Activated CD4-positive, alpha-beta T cell treated with anti-CD3 and anti-CD28 coated beads, Interleukin-2, amount 10 ng/mL, durations not matched to agents 24 days and 14 days (primary cell): ENCODE results near the gene UBE2G2. TPM values are rescaled to one million over a fixed set of nuclear protein-coding genes. Genes with fewer than 3 reads are reported as not detected.

ENCODE experiments used
- DNase-seq: peaks from one replicate; pipeline ENCODE4 v3.0.0; 2022
- H3K27ac Mint-ChIP-seq: one replicate; pipeline ENCODE4 v1.8.0; 2022; ENCODE audit warnings: mild to moderate bottlenecking, mixed read lengths
- H3K27me3 Mint-ChIP-seq: one replicate; pipeline ENCODE4 v1.8.0; 2022; ENCODE audit warnings: mixed read lengths
- H3K36me3 Mint-ChIP-seq: one replicate; pipeline ENCODE4 v1.8.0; 2022; ENCODE audit warnings: low read depth, mild to moderate bottlenecking, mixed read lengths
- H3K4me1 Mint-ChIP-seq: one replicate; pipeline ENCODE4 v1.8.0; 2021; ENCODE audit warnings: mixed read lengths
- H3K4me3 Mint-ChIP-seq: one replicate; pipeline ENCODE4 v1.8.0; 2022; ENCODE audit warnings: mild to moderate bottlenecking, moderate library complexity, mixed read lengths
- H3K9me3 Mint-ChIP-seq: one replicate; pipeline ENCODE4 v1.8.0; 2021; ENCODE audit warnings: mixed read lengths
- intact Hi-C: fragments of 100-400 bp; cut with micrococcal nuclease; formaldehyde crosslinking; loops from one replicate; pipeline ENCODE4 v1.15.1; 2023
- total RNA-seq: library from RNA; stranded (reverse); gene quantifications from 2 replicates; pipeline ENCODE4 v1.2.3, GENCODE V29; 2022

The UBE2G2 gene
- total RNA-seq, 1 donor from 2014 or later = 148 TPM

GRCh38 chr21:44757731-44758130 lies 43.9 kb downstream of the UBE2G2 start:
- Mint-ChIP-seq H3K4me3 (no peak overlapping the region), H3K27me3 (no peaks in the 10 kb centered on the region), H3K9me3 (no peaks in the 10 kb centered on the region), H3K27ac (no peak overlapping the region), H3K36me3 (no peaks in the 10 kb centered on the region), H3K4me1 (peaks cover 3% of the 10 kb centered on the region)
- no peak for DNase-seq
- intact Hi-C loops = no loop called here

GRCh38 chr21:44756423-44757185 lies 45.0 kb downstream of the UBE2G2 start:
- no peaks in the 10 kb centered on the region for H3K27me3 Mint-ChIP-seq

GRCh38 chr21:44755227-44755626 lies 46.4 kb downstream of the UBE2G2 start:
- Mint-ChIP-seq H3K4me1 (no peaks in the 10 kb centered on the region), H3K9me3 (no peaks in the 10 kb centered on the region), H3K4me3 (no peak overlapping the region), H3K27ac (no peak overlapping the region), H3K36me3 (no peaks in the 10 kb centered on the region), H3K27me3 (no peaks in the 10 kb centered on the region)
- DNase-seq = peak; percentile 68
- intact Hi-C loops = no loop called here

More at GRCh38 chr21:44756423-44757185, 45.0 kb downstream of the UBE2G2 start:
- Mint-ChIP-seq H3K9me3 (no peaks in the 10 kb centered on the region), H3K4me1 (peaks cover 3% of the 10 kb centered on the region), H3K36me3 (no peaks in the 10 kb centered on the region), H3K27ac (no peak overlapping the region), H3K4me3 (no peak overlapping the region)
- DNase-seq = no peak
- intact Hi-C loops = no loop called here

GRCh38 chr21:44753357-44753756 lies 48.3 kb downstream of the UBE2G2 start:
- no peaks in the 10 kb centered on the region for H3K9me3 Mint-ChIP-seq
- intact Hi-C loops = no loop called here
- no peaks in the 10 kb centered on the region for H3K4me1 Mint-ChIP-seq
- no peaks in the 10 kb centered on the region for H3K27me3 Mint-ChIP-seq
- DNase-seq = no peak
- H3K27ac Mint-ChIP-seq = no peak overlapping the region
- no peaks in the 10 kb centered on the region for H3K36me3 Mint-ChIP-seq
- H3K4me3 Mint-ChIP-seq = no peak overlapping the region

GRCh38 chr21:44752671-44753235 lies 48.9 kb downstream of the UBE2G2 start:
- Mint-ChIP-seq H3K27ac (no peak overlapping the region), H3K27me3 (no peaks in the 10 kb centered on the region), H3K9me3 (no peaks in the 10 kb centered on the region), H3K36me3 (no peaks in the 10 kb centered on the region), H3K4me1 (no peaks in the 10 kb centered on the region), H3K4me3 (no peak overlapping the region)
- DNase-seq = no peak
- intact Hi-C loops = no loop called here

GRCh38 chr21:44751799-44752636 lies 49.6 kb downstream of the UBE2G2 start:
- Mint-ChIP-seq H3K36me3 (no peaks in the 10 kb centered on the region), H3K27me3 (no peaks in the 10 kb centered on the region), H3K4me3 (no peak overlapping the region), H3K4me1 (no peaks in the 10 kb centered on the region), H3K9me3 (no peaks in the 10 kb centered on the region), H3K27ac (no peak overlapping the region)
- intact Hi-C loops = no loop called here
- no peak for DNase-seq

GRCh38 chr21:44751186-44751798 lies 50.3 kb downstream of the UBE2G2 start:
- H3K27me3 Mint-ChIP-seq = no peaks in the 10 kb centered on the region
- no peaks in the 10 kb centered on the region for H3K36me3 Mint-ChIP-seq
- H3K4me1 Mint-ChIP-seq = no peaks in the 10 kb centered on the region
- intact Hi-C loops = no loop called here
- no peak overlapping the region for H3K4me3 Mint-ChIP-seq
- H3K9me3 Mint-ChIP-seq = no peaks in the 10 kb centered on the region
- no peak for DNase-seq
- no peak overlapping the region for H3K27ac Mint-ChIP-seq

GRCh38 chr21:44750675-44751025 lies 51.0 kb downstream of the UBE2G2 start:
- intact Hi-C loops = no loop called here
- peaks cover 1% of the 10 kb centered on the region for H3K27me3 Mint-ChIP-seq

GRCh38 chr21:44749759-44750674 lies 51.6 kb downstream of the UBE2G2 start:
- H3K9me3 Mint-ChIP-seq = no peaks in the 10 kb centered on the region
- no peaks in the 10 kb centered on the region for H3K36me3 Mint-ChIP-seq
- intact Hi-C loops = no loop called here

More at GRCh38 chr21:44750675-44751025, 51.0 kb downstream of the UBE2G2 start:
- Mint-ChIP-seq H3K4me1 (no peaks in the 10 kb centered on the region), H3K4me3 (no peak overlapping the region), H3K36me3 (no peaks in the 10 kb centered on the region), H3K27ac (no peak overlapping the region), H3K9me3 (no peaks in the 10 kb centered on the region)
- no peak for DNase-seq

GRCh38 chr21:44749116-44749758 lies 52.4 kb downstream of the UBE2G2 start:
- H3K27ac Mint-ChIP-seq = no peak overlapping the region
- H3K9me3 Mint-ChIP-seq = no peaks in the 10 kb centered on the region
- peaks cover 3% of the 10 kb centered on the region for H3K27me3 Mint-ChIP-seq
- no peak for DNase-seq
- intact Hi-C loops = no loop called here
- H3K4me3 Mint-ChIP-seq = no peak overlapping the region
- no peaks in the 10 kb centered on the region for H3K4me1 Mint-ChIP-seq
- H3K36me3 Mint-ChIP-seq = no peaks in the 10 kb centered on the region

More at GRCh38 chr21:44749759-44750674, 51.6 kb downstream of the UBE2G2 start:
- H3K27ac Mint-ChIP-seq = no peak overlapping the region
- no peak overlapping the region for H3K4me3 Mint-ChIP-seq
- H3K27me3 Mint-ChIP-seq = peaks cover 1% of the 10 kb centered on the region
- no peak for DNase-seq
- no peaks in the 10 kb centered on the region for H3K4me1 Mint-ChIP-seq

- no peak overlapping the region for H3K4me3 Mint-ChIP-seq
- no peaks in the 10 kb centered on the region for H3K9me3 Mint-ChIP-seq
- peaks cover 6% of the 10 kb centered on the region for H3K27me3 Mint-ChIP-seq
- no peak overlapping the region for H3K27ac Mint-ChIP-seq
- no peaks in the 10 kb centered on the region for H3K36me3 Mint-ChIP-seq
- DNase-seq = no peak
- intact Hi-C loops = no loop called here
- no peaks in the 10 kb centered on the region for H3K4me1 Mint-ChIP-seq
Observed at GRCh38 chr21:44748621-44749020, 53.0 kb downstream of the UBE2G2 start.

- no peaks in the 10 kb centered on the region for H3K36me3 Mint-ChIP-seq
- H3K4me3 Mint-ChIP-seq = no peak overlapping the region
- peak; percentile 66 for DNase-seq
- H3K27me3 Mint-ChIP-seq = peaks cover 28% of the 10 kb centered on the region
- H3K9me3 Mint-ChIP-seq = no peaks in the 10 kb centered on the region
- peaks cover 2% of the 10 kb centered on the region for H3K4me1 Mint-ChIP-seq
- intact Hi-C loops = no loop called here
- H3K27ac Mint-ChIP-seq = no peak overlapping the region
Observed at GRCh38 chr21:44742418-44743153, 59.0 kb downstream of the UBE2G2 start.
